Measurements from ENCODE around the gene PSMD9.
"Not testable (repeated sequence)": the region's sequence is repeated elsewhere in the genome, so short reads cannot be mapped to it uniquely, and the experiment has no call there.

PSMD9 gene

DNA sequence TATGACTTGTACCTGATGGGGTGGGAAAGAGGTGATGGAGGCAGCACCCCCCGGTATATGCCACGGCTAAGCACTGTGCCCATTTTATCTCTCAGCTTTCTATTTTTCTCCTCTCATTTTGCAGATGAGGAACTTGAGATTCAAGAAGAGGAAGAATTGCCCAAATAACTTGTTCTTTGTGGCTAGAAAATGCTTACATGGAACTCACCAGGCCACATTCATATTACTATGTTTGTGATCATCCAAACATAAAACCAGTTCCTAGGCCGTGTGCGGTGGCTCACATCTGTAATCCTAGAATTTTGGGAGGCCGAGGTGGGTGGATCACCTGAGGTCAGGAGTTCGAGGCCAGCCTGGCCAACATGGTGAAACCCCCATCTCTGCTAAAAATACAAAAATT, 14.5 kb upstream of the PSMD9 start:
- FAIRE-seq, result no peak

DNA sequence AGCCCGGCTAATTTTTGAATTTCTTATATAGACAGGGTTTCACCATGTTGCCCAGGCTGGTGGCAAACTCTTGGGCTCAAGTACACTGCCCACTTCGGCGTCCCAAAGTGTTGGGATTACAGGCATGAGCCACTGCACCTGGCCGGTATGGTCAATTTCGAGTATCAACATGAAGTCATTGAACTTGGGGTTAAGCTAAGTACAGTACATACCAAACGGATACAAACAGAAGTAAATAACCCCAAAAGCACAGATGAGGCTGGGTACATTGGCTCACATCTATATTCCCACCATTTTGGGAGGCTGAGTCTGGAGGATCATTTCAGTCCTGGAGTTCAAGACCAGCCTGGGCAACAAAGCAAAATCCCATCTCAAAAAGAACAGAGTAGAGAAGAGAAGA, 13.0 kb upstream of the PSMD9 start:
- FAIRE-seq, result no peak

DNA sequence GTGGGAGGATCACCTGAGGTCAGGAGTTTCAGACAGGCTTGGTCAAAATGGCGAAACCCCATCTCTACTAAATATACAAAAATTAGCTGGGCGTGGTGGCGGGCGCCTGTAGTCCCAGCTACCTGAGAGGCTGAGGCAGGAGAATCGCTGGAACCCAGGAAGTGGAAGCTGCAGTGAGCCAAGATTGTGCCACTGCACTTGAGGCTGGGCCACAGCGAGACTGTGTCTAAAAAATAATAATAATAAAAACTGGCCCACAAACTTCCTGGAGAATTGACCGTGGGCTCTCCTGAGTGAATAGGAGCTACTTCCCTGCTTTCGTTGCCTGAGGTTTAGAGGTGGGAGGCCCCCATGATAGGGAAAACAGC, 12.5 kb upstream of the PSMD9 start:
- not testable (repeated sequence) for FAIRE-seq

DNA sequence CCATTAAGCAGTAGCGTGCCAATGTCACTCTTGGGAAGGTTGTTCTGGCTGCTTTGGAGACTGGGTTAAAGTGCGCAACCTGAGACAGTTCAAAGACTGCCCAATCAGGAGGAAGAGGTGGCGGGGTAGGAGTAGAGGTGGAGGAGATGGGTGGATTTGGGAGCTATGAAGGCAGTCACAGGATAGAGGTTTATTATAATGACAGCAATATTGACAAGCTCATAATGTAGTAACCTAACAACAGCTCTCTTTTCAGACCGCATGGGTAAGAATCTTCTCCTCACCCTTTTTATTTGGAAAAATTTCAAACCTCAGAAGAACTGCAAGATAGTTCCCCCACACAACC, 5.3 kb upstream of the PSMD9 start:
- no peak for FAIRE-seq

DNA sequence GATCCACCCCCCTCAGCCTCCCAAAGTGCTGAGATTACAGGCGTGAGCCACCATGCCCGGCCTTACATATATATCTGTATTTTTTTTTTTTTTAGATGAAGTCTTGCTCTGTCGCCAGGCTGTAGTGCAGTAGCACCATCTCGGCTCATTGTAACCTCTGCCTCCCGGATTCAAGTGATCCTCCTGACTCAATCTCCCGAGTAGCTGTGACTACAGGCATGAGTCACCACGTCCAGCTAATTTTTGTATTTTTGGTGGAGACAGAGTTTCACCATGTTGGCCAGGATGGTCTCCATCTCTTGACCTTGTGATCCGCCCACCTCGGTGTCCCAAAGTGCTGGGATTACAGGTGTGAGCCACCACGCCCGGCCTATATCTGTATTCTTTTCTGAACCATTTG, 3.5 kb upstream of the PSMD9 start:
- FAIRE-seq, result not testable (repeated sequence)

DNA sequence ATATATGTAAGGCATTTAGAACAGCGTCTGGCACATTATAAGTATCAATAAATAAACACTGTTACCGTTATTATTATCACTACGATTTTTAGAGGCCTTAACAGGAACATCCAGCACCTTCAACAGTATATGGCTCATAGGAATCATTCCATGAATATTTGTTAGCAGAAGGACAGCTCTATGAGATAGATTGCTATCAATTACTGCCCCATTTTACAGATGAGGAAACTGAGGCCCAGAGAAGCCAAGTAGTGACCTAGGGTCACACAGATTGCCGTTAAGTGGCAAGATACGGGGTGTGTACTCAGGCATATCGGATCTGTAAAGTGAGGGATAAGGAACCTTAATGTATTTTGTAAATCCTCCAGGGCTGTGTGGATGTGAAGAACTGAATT, 510 bp upstream of the PSMD9 start:
- no peak for FAIRE-seq

DNA sequence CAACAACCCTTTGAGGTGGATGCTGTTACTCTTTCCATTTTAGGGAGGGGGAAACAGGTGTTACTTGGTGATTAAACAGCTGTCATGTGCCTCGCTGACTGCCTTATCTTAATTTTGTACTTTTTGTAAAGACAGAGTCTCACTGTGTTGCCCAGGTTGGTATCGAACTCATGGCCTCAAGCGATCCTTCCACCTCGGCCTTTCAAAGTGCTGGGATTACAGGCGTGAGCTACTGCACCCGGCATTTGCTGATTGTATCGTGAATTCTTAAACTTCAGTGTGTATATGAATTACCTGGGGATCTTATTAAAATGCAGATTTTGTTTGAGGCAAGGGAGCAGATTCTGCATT, 659 bp downstream of the PSMD9 start:
- no peak for FAIRE-seq

DNA sequence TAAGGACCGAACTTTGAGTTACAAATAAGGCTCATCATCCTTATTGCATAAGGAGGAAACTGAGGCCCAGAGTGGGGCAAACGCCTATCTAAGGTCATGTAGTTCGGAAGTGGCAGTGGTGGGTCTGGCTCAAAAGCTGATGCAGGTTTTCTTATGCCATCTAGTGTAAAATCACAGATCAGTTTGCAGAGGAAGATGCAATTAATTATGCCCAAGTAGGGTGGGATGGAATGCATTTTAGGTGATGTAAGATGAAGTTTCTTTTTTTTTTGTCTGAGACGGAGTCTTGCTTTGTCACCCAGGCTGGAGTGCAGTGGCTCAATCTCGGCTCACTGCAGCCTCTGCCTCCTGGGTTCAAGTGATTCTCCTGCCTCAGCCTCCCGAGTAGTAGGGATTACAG, 1.1 kb downstream of the PSMD9 start:
- FAIRE-seq, result not testable (repeated sequence)

DNA sequence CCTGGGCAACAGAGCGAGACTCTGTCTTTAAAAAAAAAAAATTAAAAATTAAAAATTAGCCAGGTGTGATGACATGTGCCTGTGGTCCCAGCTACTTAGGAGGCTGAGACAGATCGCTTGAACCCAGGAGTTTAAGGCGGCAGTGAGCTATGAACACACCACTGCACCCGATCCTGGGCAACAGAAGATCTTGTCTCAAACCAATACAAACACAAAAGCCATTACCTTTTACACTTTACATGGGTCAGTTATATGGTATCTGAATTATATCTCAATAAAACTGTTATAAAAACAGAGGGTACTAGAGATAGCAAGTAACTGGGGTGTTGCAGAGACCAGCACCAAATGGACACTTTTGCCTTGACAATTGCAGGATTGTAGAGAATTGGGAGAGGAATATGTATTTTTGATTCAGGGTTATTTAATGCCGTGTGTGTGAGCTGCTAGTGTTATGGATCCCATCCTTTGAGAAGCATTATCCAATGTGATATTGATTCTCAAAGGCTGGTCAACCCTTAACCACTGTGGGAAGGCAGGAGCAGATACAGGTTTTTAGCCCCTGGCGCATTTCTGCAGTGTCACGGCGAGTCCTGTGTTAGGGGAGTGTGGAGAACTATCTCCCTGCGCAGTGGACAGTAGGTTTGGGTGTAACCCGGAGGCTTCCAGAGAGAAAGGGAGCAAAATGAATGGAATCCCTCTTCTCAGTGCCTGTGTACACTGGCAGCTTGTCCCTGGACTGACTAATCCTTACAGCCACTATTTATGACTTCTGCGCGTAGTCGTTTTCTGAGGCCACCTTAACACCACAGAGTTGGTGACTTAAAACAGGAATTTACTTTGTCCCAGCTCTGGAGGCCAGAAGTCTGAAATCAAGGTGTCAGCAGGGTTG, 4.3 kb downstream of the PSMD9 start:
- no peak for FAIRE-seq

DNA sequence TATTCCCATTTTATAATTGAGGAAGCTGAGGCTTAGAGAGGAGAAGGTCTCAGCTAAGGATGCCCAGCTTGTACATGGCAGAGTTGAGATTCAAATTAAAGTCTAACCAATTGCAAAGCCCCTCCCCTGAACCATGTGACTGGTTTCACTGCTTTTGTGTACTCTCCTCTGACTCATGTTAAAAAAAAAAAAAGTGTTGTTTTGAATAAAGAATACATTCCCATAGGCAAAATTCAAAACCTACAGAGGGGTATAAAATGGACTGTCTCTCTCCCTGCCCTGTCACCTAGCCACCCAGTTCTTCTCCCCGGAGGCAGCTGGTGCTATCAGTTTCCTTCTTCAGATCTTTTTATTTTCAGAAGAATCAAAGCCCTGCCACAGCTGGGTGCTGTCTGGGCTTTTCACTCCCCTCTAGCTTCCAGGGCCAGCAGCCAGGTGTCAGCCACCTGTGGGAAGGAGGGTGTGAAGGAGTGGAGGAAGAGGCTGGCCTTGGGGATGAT, 5.4 kb downstream of the PSMD9 start:
- no peak for FAIRE-seq

DNA sequence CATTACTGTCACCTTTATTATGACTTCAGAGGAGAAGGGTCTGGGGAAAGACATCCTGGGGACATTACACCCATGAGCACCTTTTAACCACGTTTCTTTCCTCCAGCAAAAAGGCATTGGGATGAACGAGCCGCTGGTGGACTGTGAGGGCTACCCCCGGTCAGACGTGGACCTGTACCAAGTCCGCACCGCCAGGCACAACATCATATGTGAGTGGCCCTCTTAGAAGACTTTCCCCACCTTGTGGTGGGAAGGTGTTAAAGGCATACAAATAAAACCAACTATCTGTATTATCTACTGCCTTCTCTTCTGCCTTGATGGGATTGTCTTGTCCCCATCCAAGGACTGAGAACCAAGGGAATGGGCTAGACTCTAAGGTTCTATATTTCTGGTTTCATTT, 6.0 kb downstream of the PSMD9 start:
- FAIRE-seq, result no peak

DNA sequence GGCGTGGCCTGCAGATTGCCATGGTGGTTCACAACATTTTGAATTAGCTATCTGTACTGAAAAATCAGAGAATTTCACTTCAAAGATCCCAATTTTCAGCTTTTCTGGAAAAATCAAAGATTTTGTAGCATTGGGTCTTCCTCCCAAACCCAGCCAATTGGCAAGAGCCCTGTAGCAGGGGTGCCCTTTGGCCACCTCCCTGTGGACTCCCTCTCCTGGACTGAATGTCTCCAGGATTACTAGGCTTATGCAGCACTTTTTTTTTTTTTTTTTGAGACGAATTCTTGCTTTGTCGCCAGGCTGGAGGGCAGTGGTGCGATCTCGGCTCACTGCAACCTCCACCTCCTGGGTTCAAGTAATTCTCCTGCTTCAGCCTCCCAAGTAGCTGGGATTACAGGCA, 9.7 kb downstream of the PSMD9 start:
- FAIRE-seq, result no peak

DNA sequence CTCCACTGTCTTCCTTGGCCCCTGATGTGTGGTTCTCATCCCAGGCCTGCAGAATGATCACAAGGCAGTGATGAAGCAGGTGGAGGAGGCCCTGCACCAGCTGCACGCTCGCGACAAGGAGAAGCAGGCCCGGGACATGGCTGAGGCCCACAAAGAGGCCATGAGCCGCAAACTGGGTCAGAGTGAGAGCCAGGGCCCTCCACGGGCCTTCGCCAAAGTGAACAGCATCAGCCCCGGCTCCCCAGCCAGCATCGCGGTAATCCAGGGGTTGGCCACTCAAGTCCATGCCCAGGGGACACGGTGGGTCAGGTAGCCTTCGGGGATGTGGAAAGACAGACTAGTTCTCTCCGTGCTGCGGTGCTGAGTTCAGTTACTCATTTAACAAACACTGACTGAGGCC, 11.0 kb downstream of the PSMD9 start:
- no peak for FAIRE-seq

DNA sequence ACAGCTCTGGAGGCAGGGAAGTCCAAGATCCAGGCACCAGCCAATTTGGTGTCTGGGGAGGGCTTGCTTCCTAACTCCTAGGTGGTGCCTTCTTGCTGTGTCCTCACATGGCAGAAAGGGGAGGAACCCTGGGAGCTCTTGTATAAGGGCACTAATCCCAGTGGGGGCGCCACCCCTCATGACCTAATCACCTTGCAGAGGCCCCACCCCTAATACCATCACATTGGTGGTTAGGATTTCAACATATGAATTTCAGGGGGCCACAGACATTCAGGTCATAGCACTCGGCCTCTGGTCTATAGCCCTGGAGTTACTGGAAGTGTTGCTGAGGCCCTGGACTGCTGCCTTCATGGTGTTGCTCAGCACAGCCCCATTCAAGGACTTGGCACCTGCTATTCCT, 14.6 kb downstream of the PSMD9 start:
- FAIRE-seq, result no peak

DNA sequence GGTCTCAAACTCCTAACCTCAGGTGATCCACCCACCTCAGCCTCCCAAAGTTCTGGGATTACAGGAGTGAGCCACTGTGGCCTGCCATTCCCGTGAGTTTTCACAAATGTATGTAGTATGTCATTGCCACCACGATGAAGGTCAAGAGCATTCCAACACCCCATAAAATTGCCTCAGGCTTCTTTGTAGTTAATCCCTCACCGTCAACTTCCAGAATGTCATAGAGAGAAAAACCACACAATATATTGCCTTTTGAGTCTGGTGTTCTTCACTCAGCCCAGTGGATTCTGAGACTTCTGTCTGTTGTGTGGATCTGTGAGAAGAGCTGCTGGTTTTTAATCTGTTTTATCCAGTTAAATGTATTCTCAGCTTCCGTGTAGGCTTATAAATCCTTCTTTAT, 17.2 kb downstream of the PSMD9 start:
- FAIRE-seq, result no peak

DNA sequence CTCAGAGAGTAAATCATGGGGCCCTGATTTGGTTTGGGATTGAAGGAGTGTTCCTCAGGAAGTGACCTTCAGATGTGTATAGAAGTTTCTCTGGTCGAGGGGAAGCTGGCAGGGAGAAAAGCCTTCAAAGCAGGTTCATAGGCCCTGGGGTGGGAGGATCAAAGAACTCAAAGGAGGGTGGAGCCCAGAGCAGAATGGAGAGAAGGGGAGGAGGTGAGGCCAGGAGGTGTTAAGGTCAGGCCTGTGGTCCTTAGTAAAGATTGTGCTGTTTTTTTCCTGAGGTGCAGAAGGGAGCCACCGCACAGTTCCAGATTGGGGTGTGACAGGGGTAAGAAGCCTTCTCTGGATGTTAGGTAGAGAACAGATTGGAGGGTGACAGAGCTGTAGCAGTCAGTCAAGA, 20.1 kb downstream of the PSMD9 start:
- FAIRE-seq, result no peak

DNA sequence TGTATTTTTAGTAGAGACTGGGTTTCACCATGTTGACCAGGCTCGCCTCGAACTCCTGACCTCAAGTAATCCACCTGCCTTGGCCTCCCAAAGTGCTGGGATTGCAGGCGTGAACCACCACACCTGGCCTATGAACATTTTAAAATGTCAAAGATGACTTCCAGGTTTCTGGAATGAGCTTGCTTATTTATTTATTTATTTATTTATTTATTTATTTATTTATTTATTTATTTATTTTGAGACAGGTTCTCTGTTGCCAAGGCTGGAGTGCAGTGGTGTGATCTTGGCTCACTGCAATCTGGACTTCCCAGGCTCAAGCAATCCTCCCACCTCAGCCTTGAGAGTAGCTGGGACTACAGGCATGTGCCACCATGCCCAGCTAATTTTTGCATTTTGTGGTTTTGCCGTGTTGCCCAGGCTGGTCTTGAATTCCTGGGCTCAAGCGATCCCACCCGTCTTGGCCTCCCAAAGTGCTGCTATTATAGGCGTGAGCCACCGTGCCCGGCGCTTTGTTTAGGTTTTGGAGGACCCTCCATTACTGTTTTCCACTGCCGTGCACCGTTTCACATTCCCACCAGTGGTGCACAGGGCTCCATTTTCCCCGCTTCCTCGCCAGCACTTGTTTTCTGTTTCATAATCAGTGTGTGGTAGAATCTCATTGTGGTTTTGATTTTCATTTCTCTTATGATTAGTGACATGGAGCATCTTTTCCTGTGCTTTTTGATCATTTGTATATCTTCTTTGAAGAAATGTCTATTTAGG, 23.4 kb downstream of the PSMD9 start:
- FAIRE-seq, result no peak

DNA sequence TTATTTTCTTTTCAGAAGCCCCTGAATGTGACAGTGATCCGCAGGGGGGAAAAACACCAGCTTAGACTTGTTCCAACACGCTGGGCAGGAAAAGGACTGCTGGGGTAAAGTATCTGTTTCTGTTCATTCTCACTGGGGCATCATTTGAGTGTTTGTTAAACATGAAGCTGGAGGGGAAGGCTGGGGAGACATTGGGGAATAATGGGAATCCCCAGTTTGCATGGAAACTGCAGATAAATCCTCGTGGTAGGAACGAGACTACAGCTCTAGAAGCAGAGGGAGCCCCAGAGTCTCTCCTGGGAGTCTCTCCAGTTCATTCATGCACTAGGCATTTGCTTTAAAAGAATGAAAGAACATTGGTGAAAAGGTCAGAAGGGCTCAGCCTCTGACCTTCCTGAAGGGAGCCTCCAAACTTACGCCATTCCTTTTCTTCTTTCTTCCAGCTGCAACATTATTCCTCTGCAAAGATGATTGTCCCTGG, 27.3 kb downstream of the PSMD9 start:
- no peak for FAIRE-seq

DNA sequence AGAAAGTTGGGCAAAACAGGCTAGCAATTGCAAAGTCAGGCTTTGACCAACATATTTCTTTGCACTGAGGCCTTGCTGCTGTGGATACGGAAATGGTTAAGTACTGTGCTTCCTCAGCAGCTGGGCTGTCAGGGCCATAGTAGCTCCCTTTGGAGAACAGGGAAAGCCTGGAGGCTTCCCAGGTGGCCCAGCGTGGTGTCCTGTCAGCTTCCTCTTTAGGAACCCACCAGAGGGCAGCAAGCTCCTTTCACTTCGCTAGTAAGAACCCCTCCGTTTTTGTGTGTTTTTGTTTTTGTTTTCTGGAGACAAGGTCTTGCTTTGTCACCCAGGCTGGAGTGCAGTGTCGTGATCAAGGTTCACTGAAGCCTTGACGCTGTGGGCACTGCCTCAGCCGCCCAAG, 28.1 kb downstream of the PSMD9 start:
- no peak for FAIRE-seq

DNA sequence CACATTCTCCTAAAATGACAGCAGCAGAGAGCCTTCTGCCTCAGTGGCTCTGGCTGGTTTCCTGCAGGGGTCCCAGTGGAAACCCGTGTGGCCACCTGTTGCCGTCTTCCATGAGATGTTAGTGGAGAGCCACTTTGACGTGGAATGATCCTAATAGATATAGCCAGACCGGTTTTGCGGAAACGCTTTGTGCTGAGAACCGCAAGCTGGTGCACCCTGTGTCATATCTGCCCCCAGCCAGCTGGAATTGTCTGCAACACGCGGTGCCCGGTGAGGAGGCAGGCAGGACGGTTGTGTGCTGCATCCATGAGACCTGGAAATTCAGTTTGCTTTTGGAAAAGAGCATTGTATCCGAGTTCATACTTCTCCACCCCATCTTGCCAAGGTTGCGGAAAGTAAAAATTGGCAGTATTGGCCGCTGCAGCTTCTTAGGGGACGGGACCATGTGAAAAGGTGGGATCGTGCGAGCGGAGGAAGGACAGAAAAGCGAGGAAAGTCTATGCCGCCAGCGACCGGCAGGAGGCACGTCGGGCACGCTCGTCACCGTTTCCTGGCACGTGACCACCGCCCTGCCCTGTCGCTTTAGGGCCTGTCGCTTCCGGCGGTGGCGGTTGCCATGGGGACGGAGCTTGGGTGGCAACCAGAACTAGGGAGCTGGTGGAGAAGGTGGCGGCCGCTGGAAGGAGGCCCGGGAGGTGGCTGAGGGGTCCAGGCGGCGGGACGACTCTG, 29.5 kb downstream of the PSMD9 start, which contains the start of gene CFAP251:
CFAP251 (plus strand) TSS at position 643 of the 729 bp plus-strand sequence. CDS start 2,714 bp downstream, outside the sequence.
- FAIRE-seq, result no peak

DNA sequence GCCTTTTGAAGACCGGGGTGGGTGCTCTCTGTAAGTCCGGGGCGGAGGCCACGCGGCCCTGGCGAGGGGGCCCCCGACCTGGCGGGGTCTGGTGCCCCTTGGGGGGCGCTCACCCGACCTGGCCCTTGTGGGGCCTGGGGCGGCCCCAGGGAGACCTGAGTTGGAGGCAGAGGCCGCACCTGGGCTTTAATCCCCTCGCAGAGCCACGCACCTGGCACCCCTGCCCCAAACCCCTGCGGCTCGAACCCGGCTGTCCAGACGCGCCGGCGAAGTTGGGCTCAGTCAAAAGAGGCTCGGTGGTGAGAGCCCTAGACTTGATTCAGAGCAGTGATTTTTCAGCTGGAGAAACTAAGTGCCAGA, 30.1 kb downstream of the PSMD9 start:
- FAIRE-seq, result no peak

DNA sequence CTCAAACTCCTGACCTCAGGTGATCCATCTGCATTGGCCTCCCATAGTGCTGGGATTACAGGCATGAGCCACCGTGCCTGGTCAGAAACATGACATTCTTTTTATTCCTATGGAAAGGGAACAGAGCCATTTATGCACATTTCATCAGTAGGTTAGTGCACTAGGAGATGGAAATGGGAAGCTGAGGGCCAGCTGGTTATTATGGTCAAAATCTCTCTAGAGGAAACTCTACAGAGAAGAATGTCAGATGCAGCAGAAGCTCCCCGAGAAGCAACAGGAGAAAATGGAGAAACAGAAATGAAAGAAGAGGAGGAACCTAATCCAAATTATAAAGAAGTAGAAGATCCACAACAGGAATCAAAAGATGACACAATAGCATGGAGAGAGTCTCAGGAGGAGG, 32.5 kb downstream of the PSMD9 start:
- FAIRE-seq, result no peak

DNA sequence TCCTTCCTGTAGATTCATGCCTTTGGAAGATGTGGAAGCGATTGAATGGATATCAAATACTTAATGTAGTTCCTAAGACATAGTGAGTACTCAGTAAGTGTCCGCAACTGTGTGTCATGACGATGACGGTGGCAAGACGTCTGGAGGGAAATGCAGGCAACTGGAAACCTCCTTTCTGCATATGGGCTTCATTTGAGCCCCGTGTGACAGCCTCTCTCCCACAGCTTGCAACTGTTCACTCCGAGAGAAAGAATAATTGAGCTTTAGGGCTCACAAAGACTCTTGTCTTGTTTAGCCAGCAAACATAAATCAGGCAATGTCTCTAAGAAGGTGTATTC, 36.7 kb downstream of the PSMD9 start:
- FAIRE-seq, result no peak

All from islet of Langerhans (tissue), 1 donor.